Measurements from ENCODE around the gene CDKAL1. TPM values are rescaled to one million over a fixed set of nuclear protein-coding genes. Genes with fewer than 3 reads are reported as not detected.

CDKAL1 gene
- total RNA-seq, 1 donor from 2014 or later = 13.4 TPM

GRCh38 chr6:20906945-20907344 lies 372.7 kb downstream of the CDKAL1 start:
- DNase-seq (ENCODE audit: low read depth) (peak; percentile 94), FAIRE-seq (no peak)
- no peak for TF ChIP-seq CTCF (IDR thresholded peaks at IDR 0.05; ENCODE audit: insufficient read depth, low read length, severe bottlenecking)
- Histone ChIP-seq H3K4me3 (ENCODE audit: low read depth, low read length) (no peak overlapping the region), H3K36me3 (ENCODE audit: control insufficient read depth, insufficient read depth, low read length) (no peaks in the 10 kb centered on the region), H3K27me3 (ENCODE audit: control insufficient read depth, insufficient read depth, low read length) (no peaks in the 10 kb centered on the region)

DNA sequence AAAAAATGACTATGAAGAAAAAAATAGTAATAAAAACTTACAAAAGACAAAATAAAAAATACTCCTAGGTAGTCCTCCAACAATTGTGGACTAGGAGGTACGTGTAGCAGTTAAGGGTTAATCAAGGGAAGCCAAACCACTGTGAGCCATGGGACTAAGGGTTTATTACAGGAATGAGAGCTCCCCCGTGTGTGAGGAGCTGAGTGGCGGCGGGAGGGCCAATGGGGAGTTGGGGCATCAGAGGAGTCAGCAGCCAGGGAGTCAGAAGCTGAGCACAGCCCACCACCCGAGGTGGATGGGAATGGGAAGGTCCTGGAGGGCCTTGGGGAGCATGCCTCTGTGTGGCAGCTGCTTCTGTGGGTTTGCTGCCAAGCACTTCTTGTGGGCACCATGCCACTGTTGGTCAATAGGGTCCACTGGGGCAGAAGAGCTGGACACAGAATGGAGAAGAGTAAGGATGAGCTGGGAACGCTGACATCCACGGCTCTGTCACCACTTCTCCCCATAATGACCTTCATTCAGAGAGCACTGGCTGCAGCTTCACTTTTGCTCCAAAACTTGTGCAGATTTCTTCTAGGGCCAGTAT lies 373.3 kb downstream of the CDKAL1 start:
- no peak for TF ChIP-seq CTCF (IDR thresholded peaks at IDR 0.05; ENCODE audit: insufficient read depth, low read length, severe bottlenecking)
- no peaks in the 10 kb centered on the region for H3K27me3 ChIP-seq (ENCODE audit: control insufficient read depth, insufficient read depth, low read length)
- H3K36me3 ChIP-seq (ENCODE audit: control insufficient read depth, insufficient read depth, low read length) = no peaks in the 10 kb centered on the region
- H3K4me3 ChIP-seq (ENCODE audit: low read depth, low read length) = no peak overlapping the region
- DNase-seq (ENCODE audit: low read depth) (no peak), FAIRE-seq (no peak)

- no peak for TF ChIP-seq CTCF (IDR thresholded peaks at IDR 0.05; ENCODE audit: insufficient read depth, low read length, severe bottlenecking)
- Histone ChIP-seq H3K36me3 (ENCODE audit: control insufficient read depth, insufficient read depth, low read length) (no peaks in the 10 kb centered on the region), H3K27me3 (ENCODE audit: control insufficient read depth, insufficient read depth, low read length) (no peaks in the 10 kb centered on the region), H3K4me3 (ENCODE audit: low read depth, low read length) (no peak overlapping the region)
- DNase-seq (ENCODE audit: low read depth) (no peak), FAIRE-seq (no peak)
These were observed 375.4 kb downstream of the CDKAL1 start for GRCh38 chr6:20909621-20910020.

GRCh38 chr6:20911712-20912111 lies 377.5 kb downstream of the CDKAL1 start:
- Histone ChIP-seq H3K27me3 (ENCODE audit: control insufficient read depth, insufficient read depth, low read length) (no peaks in the 10 kb centered on the region), H3K4me3 (ENCODE audit: low read depth, low read length) (no peak overlapping the region), H3K36me3 (ENCODE audit: control insufficient read depth, insufficient read depth, low read length) (no peaks in the 10 kb centered on the region)
- TF ChIP-seq CTCF (IDR thresholded peaks at IDR 0.05; ENCODE audit: insufficient read depth, low read length, severe bottlenecking) = no peak
- no peak for FAIRE-seq
- no peak for DNase-seq (ENCODE audit: low read depth)

- DNase-seq (ENCODE audit: low read depth) = no peak
- no peak for FAIRE-seq
- H3K4me3 ChIP-seq (ENCODE audit: low read depth, low read length) = no peak overlapping the region
- TF ChIP-seq CTCF (IDR thresholded peaks at IDR 0.05; ENCODE audit: insufficient read depth, low read length, severe bottlenecking) = no peak
- H3K27me3 ChIP-seq (ENCODE audit: control insufficient read depth, insufficient read depth, low read length) = no peaks in the 10 kb centered on the region
- no peaks in the 10 kb centered on the region for H3K36me3 ChIP-seq (ENCODE audit: control insufficient read depth, insufficient read depth, low read length)
These were observed 380.9 kb downstream of the CDKAL1 start for GRCh38 chr6:20915156-20915555.

DNA sequence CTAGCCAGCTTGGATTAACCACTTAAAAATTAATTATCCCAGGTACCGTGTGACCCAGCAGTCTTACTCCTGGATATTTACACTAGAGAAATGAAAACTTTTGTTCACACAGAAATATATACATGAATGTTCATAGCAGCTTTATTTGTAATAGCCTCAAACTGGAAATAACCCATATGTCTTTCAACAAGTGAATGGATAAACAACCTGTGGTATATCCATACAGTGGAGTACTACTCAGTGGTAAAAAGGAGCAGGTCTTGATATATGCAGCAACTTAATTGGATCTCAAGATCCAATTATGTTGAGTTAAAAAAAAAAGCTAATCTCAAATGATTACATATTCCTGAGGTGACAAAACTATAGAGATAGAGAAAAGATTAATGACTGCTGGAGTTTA lies 381.4 kb downstream of the CDKAL1 start:
- H3K27me3 ChIP-seq (ENCODE audit: control insufficient read depth, insufficient read depth, low read length) = no peaks in the 10 kb centered on the region
- no peaks in the 10 kb centered on the region for H3K36me3 ChIP-seq (ENCODE audit: control insufficient read depth, insufficient read depth, low read length)
- TF ChIP-seq CTCF (IDR thresholded peaks at IDR 0.05; ENCODE audit: insufficient read depth, low read length, severe bottlenecking) = no peak
- no peak for DNase-seq (ENCODE audit: low read depth)
- H3K4me3 ChIP-seq (ENCODE audit: low read depth, low read length) = no peak overlapping the region
- no peak for FAIRE-seq
